Activated CD4-positive, alpha-beta T cell treated with anti-CD3 and anti-CD28 coated beads, Interleukin-2, amount 10 ng/mL, durations not matched to agents 7 days and 5 days (primary cell): ENCODE data around the gene DHDDS. TPM values are rescaled to one million over a fixed set of nuclear protein-coding genes. Genes with fewer than 3 reads are reported as not detected.
A peak's percentile ranks its signal among the peaks of the same experiment; 100 is the strongest.

Experiments used
- CTCF ChIA-PET: fragments of 350-600 bp; sonication (Branson Sonifier 250); formaldehyde crosslinking; loops from one replicate; lab custom pipeline; 2021; ENCODE audit warnings: antibody characterized with exemption; lab: Charles Lee
- POLR2A ChIA-PET: fragments of 350-600 bp; sonication (Branson Sonifier 250); formaldehyde crosslinking; loops from one replicate; lab custom pipeline; 2021; ENCODE audit warnings: antibody characterized with exemption; lab: Charles Lee
- DNase-seq: peaks from one replicate; pipeline ENCODE4 v3.0.0-alpha.2; 2020
- H3K27ac Mint-ChIP-seq: one replicate; pipeline ENCODE4 v1.8.0; 2021; ENCODE audit warnings: mild to moderate bottlenecking, moderate library complexity, mixed read lengths
- H3K27me3 Mint-ChIP-seq: one replicate; pipeline ENCODE4 v1.8.0; 2021; ENCODE audit warnings: mixed read lengths
- H3K36me3 Mint-ChIP-seq: one replicate; pipeline ENCODE4 v1.8.0; 2021; ENCODE audit warnings: low read depth, mixed read lengths
- H3K4me1 Mint-ChIP-seq: one replicate; pipeline ENCODE4 v1.8.0; 2021; ENCODE audit warnings: mixed read lengths
- H3K4me3 Mint-ChIP-seq: one replicate; pipeline ENCODE4 v1.8.0; 2021; ENCODE audit warnings: mild to moderate bottlenecking, moderate library complexity, mixed read lengths
- H3K9me3 Mint-ChIP-seq: one replicate; pipeline ENCODE4 v1.8.0; 2021; ENCODE audit warnings: mixed read lengths
- total RNA-seq, 2 experiments: library from RNA; stranded (reverse); gene quantifications; one replicate each; pipeline ENCODE4 v1.2.3, GENCODE V29; 2021

DHDDS gene
- total RNA-seq, 2 experiments from 2014 or later, result 49.1 to 55.3 TPM

DNA sequence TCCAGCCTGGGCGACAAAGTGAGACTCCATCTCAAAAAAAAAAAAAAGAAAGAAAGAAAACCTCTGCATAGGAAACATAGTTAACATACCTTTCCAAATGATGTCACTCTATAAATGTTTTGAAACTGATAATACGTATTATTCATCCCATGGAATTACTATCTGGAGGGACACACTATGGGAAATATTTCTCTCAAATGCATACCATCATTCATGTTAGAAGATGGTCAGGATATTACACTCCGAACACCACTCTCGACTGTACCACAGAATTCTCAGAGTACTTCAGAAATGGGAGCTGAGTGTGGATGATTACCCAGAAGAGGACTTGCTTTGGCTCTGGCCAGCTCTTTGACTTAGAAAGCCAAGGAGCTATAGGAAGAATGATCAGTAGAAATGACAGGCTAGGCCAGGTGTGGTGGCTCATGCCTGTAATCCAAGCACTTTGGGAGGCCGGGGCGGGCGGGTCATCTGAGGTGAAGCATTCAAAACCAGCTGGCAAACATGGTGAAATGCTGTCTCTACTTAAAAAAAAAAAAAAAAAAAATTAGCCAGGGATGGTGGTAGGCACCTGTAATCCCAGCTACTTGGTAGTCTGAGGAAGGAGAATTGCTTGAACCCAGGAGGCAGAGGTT lies 26.7 kb upstream of the DHDDS start:
- POLR2A ChIA-PET, result no interaction called here
- Mint-ChIP-seq H3K9me3 (no peaks in the 10 kb centered on the region), H3K4me1 (peaks cover 15% of the 10 kb centered on the region), H3K4me3 (no peak overlapping the region), H3K27ac (no peak overlapping the region), H3K36me3 (no peaks in the 10 kb centered on the region), H3K27me3 (peaks cover 44% of the 10 kb centered on the region)
- CTCF ChIA-PET, result interaction anchor here (1.2 to 3.5 kb wide), 4 partner anchors 12 to 260 kb away, joined by 3 to 18 read pairs (median 4); partner anchors contain the start of gene CEP85
- DNase-seq, result no peak

DNA sequence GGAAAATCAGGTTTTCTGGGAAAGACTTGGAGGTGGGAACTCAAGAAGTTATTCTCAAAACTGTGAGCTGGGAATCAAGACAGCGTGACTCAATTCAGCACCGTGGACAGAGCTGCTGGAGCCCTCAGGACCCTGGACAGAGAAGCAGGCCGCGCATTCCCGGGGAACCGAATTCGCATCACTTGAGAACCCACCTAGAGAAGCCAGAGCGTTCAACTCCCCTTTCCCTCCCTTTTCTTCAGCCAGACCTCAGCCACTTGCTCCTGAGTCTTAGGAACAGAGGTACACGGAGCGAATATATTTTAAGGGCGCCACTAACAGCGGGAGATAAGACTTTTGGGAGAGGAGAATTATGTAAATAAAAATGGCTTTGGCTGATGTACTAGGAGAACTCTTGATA lies 23.5 kb upstream of the DHDDS start:
- H3K4me1 Mint-ChIP-seq, result peaks cover 23% of the 10 kb centered on the region
- no peak overlapping the region for H3K27ac Mint-ChIP-seq
- peak overlapping the region; percentile 32 for H3K4me3 Mint-ChIP-seq
- H3K27me3 Mint-ChIP-seq, result peaks cover 59% of the 10 kb centered on the region
- H3K36me3 Mint-ChIP-seq, result no peaks in the 10 kb centered on the region
- DNase-seq, result peak; percentile 79
- H3K9me3 Mint-ChIP-seq, result no peaks in the 10 kb centered on the region
- ChIA-PET POLR2A (no interaction called here), CTCF (interaction anchor here (0.8 to 1.2 kb wide), 3 partner anchors 9 to 23 kb away, joined by 3 to 5 read pairs (median 5); partner anchors contain the start of gene DHDDS)

DNA sequence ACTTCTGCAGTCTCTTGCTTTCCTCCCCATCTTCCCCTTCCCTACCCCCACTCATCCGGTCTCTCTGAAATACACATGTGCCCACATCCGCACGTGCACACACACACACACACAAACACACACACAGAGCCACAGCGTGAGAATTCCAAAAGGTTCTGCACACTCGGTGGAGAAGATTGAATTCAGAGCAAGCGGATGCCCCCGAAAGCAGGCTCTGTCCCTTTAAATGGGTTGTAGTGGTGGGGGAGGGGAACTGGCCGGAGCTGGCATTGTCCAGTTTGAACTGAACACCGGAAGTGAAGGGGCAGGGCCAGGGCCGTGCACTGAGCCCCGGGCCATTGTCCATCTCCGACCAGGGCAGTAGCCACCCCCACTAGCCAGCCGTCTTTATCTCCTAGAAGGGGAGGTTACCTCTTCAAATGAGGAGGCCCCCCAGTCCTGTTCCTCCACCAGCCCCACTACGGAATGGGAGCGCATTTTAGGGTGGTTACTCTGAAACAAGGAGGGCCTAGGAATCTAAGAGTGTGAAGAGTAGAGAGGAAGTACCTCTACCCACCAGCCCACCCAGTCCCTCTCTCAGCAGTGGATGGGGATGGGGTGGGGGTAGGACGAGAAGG lies 22.8 kb upstream of the DHDDS start:
- H3K4me3 Mint-ChIP-seq, result peak overlapping the region; percentile 32
- H3K27ac Mint-ChIP-seq, result no peak overlapping the region
- no peaks in the 10 kb centered on the region for H3K9me3 Mint-ChIP-seq
- H3K36me3 Mint-ChIP-seq, result no peaks in the 10 kb centered on the region
- ChIA-PET CTCF (interaction anchor here (1.2 kb wide), 1 partner anchor 125 kb away, joined by 3 read pairs; no protein-coding TSS in a partner anchor), POLR2A (no interaction called here)
- DNase-seq, result peak; percentile 40
- H3K27me3 Mint-ChIP-seq, result peaks cover 61% of the 10 kb centered on the region
- peaks cover 23% of the 10 kb centered on the region for H3K4me1 Mint-ChIP-seq

DNA sequence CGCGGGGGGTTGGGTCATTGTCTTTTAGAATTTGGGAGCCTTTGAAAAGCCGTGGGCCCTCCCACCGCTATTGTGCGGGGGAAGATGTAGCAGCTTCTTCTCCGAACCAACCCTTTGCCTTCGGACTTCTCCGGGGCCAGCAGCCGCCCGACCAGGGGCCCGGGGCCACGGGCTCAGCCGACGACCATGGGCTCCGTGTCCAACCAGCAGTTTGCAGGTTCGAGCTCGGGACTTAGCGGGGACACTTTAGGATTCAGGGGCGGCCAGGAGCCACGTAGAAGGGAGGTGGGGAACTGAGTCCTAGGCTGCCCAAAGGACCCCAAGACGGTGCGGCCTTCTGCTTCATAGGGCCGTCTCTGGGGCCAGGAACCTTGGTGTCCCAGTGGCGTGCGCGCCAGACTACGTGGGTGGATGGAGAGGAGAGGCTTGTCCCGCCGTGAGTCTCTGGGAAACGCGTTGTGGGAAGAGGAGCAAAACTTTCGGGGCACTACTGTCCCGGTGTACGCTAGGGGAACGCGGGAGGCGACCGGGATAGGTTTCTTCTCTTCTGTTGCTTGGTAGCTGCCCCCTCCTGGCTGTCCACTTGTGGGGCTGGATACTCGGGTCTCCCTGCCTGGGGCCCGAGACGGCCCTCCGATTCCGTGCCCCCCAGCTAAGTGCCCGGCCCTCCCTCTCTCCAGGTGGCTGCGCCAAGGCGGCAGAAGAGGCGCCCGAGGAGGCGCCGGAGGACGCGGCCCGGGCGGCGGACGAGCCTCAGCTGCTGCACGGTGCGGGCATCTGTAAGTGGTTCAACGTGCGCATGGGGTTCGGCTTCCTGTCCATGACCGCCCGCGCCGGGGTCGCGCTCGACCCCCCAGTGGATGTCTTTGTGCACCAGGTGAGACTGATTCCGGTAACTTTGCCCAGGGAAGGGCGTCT lies 21.2 kb upstream of the DHDDS start, which contains the start of gene LIN28A:
LIN28A (plus strand) TSS at position 112 of the 918 bp plus-strand sequence; CDS start at position 187, 75 bp downstream.
- Mint-ChIP-seq H3K4me1 (peaks cover 23% of the 10 kb centered on the region), H3K36me3 (no peaks in the 10 kb centered on the region), H3K27me3 (peaks cover 74% of the 10 kb centered on the region), H3K4me3 (no peak within 1 kb of the TSS), H3K9me3 (no peaks in the 10 kb centered on the region), H3K27ac (no peak within 1 kb of the TSS)
- no peak for DNase-seq
- ChIA-PET CTCF (interaction anchor here (1.1 to 1.3 kb wide), 3 partner anchors 9 to 126 kb away, joined by 3 read pairs; no protein-coding TSS in a partner anchor), POLR2A (no interaction called here)

DNA sequence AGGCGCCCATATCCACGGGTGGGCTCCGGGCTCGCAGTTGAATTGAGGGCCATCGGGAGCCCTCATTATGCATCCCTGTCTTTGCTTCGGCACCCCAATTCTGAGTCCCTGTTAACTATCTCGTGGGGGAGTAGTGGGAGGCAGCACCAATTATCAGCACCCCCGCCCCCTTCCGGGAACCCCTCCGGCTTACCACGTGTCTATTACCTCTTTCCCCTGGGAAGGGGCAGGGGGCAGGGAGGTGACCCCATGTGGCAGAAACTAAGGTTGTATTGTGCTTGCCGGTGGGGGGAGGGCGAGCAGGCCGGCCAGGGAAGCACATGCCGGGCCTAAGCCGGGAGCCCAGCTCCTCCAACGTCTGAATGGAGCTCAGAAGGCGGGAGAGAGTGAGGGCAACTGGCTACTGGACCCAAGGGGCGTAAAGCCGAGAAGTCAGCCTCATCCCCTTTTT lies 20.5 kb upstream of the DHDDS start:
- no peak overlapping the region for H3K4me3 Mint-ChIP-seq
- DNase-seq, result no peak
- CTCF ChIA-PET, result interaction anchor here (1.1 to 1.3 kb wide), 2 partner anchors 10 to 38 kb away, joined by 3 read pairs; no protein-coding TSS in a partner anchor
- H3K36me3 Mint-ChIP-seq, result no peaks in the 10 kb centered on the region
- POLR2A ChIA-PET, result no interaction called here
- H3K9me3 Mint-ChIP-seq, result no peaks in the 10 kb centered on the region
- H3K27ac Mint-ChIP-seq, result no peak overlapping the region
- peaks cover 73% of the 10 kb centered on the region for H3K27me3 Mint-ChIP-seq
- H3K4me1 Mint-ChIP-seq, result peaks cover 23% of the 10 kb centered on the region

DNA sequence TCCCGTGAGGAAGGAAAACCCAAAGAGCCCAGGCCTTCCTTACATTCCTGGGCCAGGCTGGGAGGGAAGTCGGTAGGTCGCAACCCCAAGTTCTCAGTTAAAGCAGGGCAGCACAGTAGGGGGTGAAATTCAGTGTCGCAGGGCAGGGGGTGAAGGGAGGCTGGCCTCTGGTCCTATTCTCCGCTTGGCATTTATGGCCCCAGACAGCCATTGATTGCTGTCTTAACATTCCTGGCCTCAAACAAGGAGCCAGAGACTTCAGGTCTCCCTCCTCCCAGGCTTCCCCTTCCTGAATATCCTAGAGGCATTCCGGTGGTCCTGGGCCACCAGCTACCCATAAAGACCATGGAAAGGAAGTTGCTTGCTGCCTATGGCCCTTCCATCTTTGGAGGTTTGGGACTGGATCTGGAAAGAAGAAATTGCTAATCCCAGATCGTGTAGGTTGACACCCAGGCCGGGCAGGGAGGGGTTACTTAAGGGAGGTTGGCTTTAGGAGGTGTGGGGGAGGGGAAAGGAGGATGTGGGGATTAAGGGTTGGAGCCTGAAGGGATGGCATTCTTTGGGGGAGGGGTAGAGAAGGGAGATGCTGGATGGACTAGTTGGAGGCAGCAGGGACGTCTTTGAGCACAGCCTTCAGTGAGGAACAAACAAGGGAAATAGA lies 19.8 kb upstream of the DHDDS start:
- peaks cover 73% of the 10 kb centered on the region for H3K27me3 Mint-ChIP-seq
- no peaks in the 10 kb centered on the region for H3K36me3 Mint-ChIP-seq
- no peak overlapping the region for H3K4me3 Mint-ChIP-seq
- H3K4me1 Mint-ChIP-seq, result peaks cover 23% of the 10 kb centered on the region
- no peak overlapping the region for H3K27ac Mint-ChIP-seq
- no peak for DNase-seq
- no peaks in the 10 kb centered on the region for H3K9me3 Mint-ChIP-seq
- CTCF ChIA-PET, result no interaction called here
- POLR2A ChIA-PET, result no interaction called here

DNA sequence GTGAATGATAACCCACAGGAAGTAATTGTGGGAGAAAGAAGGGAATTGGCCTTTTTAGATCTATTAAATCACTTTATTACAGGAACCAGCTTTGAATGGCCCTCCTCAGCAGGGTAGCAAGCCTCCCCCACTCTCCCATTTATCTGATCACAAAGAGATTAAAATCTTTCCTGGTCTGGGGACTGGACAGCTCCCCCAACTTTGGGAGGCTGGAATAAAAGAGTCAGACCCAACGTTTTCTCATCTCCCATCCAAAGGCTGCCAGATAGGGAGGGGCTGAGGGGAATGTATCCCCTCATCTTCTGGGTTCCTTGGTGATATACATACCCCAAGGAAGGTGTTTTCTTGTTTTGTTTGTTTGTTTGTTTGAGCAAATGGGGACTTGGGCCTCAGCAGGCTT lies 19.1 kb upstream of the DHDDS start:
- H3K36me3 Mint-ChIP-seq, result no peaks in the 10 kb centered on the region
- ChIA-PET POLR2A (no interaction called here), CTCF (interaction anchor here (1.1 kb wide), 1 partner anchor 16 kb away, joined by 3 read pairs; no protein-coding TSS in a partner anchor)
- peaks cover 23% of the 10 kb centered on the region for H3K4me1 Mint-ChIP-seq
- H3K27me3 Mint-ChIP-seq, result peaks cover 73% of the 10 kb centered on the region
- no peak overlapping the region for H3K27ac Mint-ChIP-seq
- no peaks in the 10 kb centered on the region for H3K9me3 Mint-ChIP-seq
- H3K4me3 Mint-ChIP-seq, result no peak overlapping the region
- DNase-seq, result no peak

DNA sequence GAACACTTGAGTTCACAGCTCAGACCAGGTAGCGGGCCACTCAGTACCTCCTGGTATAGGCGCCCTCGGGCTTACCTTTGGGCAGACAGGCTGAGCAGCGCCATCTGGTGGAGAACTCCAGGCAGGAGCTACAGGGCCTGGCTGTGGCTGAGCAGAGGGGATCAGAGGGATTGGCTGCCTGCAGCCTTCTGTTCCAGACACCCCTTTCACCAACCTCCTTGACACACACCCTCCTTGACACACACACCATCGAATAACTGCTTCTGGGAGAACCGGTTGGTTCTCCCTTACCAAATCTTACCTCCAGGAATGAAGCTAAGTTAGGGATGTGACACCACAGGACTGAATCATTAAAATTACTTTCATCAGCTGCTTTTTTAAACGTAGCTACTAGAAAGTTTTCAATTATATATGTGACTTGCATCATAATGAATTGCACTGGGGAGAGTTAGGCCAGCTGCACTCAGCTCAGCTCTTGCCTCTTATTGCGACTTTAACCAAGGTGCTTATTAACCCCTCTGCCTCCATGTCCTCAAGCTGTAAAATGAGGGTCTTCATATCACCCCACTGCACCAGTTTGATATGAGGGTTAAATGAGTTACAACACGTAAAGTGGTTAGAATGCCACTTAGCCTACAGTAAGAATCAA lies 14.9 kb upstream of the DHDDS start:
- Mint-ChIP-seq H3K27me3 (peaks cover 53% of the 10 kb centered on the region), H3K4me3 (no peak overlapping the region), H3K27ac (no peak overlapping the region), H3K36me3 (no peaks in the 10 kb centered on the region), H3K9me3 (no peaks in the 10 kb centered on the region), H3K4me1 (no peaks in the 10 kb centered on the region)
- peak; percentile 92 for DNase-seq
- CTCF ChIA-PET, result interaction anchor here (0.5 to 3.1 kb wide), 44 partner anchors 9 to 523 kb away, joined by 3 to 20 read pairs (median 4); partner anchors contain the start of genes CEP85, DHDDS, HMGN2 and ZNF593
- POLR2A ChIA-PET, result no interaction called here

DNA sequence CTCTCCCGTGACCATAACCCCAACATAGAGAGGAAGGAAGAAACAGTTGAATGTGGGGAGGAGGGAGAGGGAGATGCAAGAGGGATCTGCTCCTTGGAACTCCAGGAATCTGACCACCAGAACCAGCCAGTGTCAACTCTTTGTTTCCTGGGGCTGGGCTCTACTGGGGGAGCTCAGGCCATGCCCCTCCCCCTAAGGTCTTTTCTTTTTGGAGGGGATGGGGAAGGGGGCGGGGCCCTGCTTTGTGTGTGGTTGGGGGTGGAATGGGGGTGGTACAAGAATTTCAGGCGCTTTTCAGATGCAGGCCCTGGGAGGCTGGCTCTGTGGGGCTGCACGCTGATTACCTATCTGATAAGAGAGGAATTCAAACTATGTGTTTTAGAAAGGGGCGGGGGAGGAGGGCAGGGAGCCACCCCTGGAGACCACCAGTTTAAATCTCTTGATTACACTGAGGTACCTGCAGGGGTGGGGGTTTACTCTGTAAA lies 13.2 kb upstream of the DHDDS start:
- H3K36me3 Mint-ChIP-seq, result no peaks in the 10 kb centered on the region
- POLR2A ChIA-PET, result no interaction called here

DNA sequence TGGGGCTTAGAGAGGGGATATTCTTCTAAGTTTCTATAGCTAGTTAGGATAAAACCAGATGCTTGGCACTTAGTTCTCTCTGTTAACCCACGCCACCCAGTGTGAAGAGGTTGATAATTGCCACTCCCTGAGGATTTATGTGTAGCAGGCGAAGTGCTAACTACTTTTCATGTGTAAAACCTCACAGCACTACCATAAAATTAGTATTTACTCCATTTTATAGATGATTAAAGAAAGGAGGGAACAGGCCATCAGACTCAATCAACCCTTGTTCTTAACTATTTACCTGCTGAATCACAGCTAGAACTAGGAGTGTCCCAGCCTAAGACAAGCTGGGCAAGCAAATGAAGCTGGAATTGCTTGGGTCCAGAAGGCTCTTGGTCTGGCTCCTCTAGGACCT lies 12.6 kb upstream of the DHDDS start:
- no peak for DNase-seq
- no peak overlapping the region for H3K27ac Mint-ChIP-seq
- H3K4me3 Mint-ChIP-seq, result no peak overlapping the region
- ChIA-PET CTCF (interaction anchor here (0.9 kb wide), 2 partner anchors 16 to 134 kb away, joined by 3 read pairs; no protein-coding TSS in a partner anchor), POLR2A (no interaction called here)
- no peaks in the 10 kb centered on the region for H3K9me3 Mint-ChIP-seq
- H3K27me3 Mint-ChIP-seq, result peaks cover 35% of the 10 kb centered on the region
- H3K36me3 Mint-ChIP-seq, result no peaks in the 10 kb centered on the region
- no peaks in the 10 kb centered on the region for H3K4me1 Mint-ChIP-seq

More for the DNA sequence above, 13.2 kb upstream of the DHDDS start:
- peaks cover 41% of the 10 kb centered on the region for H3K27me3 Mint-ChIP-seq
- no peak overlapping the region for H3K4me3 Mint-ChIP-seq
- CTCF ChIA-PET, result interaction anchor here (3.1 kb wide), 1 partner anchor 13 kb away, joined by 18 read pairs; no protein-coding TSS in a partner anchor
- H3K9me3 Mint-ChIP-seq, result no peaks in the 10 kb centered on the region
- H3K4me1 Mint-ChIP-seq, result no peaks in the 10 kb centered on the region
- H3K27ac Mint-ChIP-seq, result no peak overlapping the region
- no peak for DNase-seq

DNA sequence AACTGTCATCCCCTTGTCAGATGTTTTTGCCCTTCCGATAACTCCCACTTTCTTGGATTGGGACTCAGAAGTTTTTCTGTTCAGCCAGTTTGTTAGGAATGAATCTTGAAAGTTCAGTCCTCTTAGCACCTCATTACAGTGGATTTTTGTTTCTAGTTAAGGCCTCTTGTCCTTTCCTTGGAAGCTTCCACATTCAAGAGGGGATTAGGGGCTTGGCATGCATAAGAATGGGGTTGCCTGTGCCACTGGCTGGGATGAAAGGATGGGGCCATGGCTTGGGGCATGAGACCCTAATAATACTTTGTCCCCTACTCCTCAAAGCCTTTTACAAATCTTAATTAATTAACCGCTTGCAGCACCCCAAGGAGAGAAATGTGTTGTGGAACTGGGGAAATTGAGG lies 2.4 kb upstream of the DHDDS start:
- DNase-seq, result no peak
- H3K4me3 Mint-ChIP-seq, result no peak overlapping the region
- peaks cover 11% of the 10 kb centered on the region for H3K36me3 Mint-ChIP-seq
- H3K4me1 Mint-ChIP-seq, result peaks cover 23% of the 10 kb centered on the region
- no peaks in the 10 kb centered on the region for H3K9me3 Mint-ChIP-seq
- no peak overlapping the region for H3K27ac Mint-ChIP-seq
- ChIA-PET POLR2A (interaction anchor here (0.7 kb wide), 1 partner anchor 8 kb away, joined by 3 read pairs; no protein-coding TSS in a partner anchor), CTCF (interaction anchor here (1.9 kb wide), 1 partner anchor 12 kb away, joined by 8 read pairs; no protein-coding TSS in a partner anchor)
- peaks cover 11% of the 10 kb centered on the region for H3K27me3 Mint-ChIP-seq
